GM19324 (cell line): ENCODE measurements around the gene OR6K3.
"Not testable (repeated sequence)": the region's sequence is repeated elsewhere in the genome, so short reads cannot be mapped to it uniquely, and the experiment has no call there.

Experiments used
- ATAC-seq: cut with Tn5 transposase; IDR thresholded peaks from one replicate; pipeline ENCODE4 v1.9.1; 2021; ENCODE audit warnings: mild to moderate bottlenecking, moderate library complexity; ENCODE audit not compliant: unreplicated experiment, low FRiP score

Gene OR6K3, protein sequence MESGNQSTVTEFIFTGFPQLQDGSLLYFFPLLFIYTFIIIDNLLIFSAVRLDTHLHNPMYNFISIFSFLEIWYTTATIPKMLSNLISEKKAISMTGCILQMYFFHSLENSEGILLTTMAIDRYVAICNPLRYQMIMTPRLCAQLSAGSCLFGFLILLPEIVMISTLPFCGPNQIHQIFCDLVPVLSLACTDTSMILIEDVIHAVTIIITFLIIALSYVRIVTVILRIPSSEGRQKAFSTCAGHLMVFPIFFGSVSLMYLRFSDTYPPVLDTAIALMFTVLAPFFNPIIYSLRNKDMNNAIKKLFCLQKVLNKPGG

DNA sequence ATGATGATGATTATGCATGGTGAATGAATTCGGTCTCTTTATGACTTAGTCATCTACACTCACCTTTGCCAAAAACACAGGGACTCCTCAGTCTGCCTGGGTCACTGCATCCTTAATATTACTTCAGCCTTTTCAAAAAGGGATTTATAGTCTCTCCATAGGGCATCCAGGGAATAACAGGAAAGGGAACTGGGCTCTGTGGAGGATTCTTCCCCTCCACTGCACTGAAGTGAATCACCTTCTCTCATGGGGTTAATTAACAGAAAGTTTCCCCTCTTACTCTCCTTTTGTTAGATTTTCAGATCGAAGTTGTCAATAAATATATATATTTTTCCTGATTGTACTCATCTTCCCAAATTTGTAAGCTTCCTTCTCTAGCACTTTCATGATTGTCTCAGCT lies at the start of gene OR6K3:
OR6K3 (minus strand) TSS at position 101 of the 400 bp plus-strand sequence. CDS start 2,605 bp downstream, outside the sequence.
- no peak for ATAC-seq

DNA sequence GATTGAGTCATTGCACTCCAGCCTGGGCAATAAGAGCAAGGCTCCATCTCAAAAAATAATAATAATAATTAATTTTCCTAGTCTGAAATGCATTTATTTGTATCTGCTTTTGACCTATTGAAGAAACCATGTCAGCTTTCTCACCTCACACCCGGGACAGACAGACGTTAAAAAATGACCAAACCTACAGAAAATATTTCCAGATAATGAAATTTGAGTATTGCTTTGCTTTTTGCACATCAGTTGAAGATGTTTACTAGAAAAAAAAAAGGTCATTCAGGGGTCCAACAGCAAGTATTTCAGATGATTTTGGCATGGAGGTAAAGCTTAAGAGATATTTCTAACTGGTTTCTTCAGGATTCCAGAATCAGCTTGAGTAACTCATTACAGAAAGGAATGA lies 33.9 kb upstream of the OR6K3 start, which contains the start of gene OR6K6:
OR6K6 (plus strand) TSS at position 301 of the 400 bp plus-strand sequence. CDS start 168 bp downstream, outside the sequence.
- ATAC-seq, result no peak

DNA sequence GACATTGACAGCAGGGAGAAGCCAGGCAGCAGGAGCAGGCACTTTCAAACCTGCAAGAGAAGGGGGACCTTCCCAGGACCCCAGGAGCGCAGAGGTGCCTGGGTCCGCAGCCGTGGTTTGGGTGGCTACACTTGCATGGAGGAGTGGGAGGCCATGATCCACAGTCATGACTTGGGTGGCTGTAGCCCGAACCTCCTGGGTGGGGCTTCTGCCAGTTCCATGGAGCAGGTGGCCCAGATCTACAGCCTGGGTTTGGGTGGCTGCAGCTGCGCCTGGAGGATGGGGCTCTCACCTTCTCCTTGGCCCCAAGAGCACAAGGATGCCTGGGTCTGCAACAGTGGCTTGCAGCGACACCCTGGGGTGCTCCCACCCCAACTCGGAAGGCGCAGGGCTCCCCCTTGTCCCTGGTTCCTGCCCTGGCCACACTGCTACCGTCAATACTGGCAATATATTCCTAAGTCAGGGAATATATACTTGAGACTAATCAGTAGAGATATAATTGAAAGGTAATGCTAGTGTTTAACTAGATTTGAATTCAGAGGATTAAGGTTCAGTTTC lies 31.7 kb upstream of the OR6K3 start:
- no peak for ATAC-seq

DNA sequence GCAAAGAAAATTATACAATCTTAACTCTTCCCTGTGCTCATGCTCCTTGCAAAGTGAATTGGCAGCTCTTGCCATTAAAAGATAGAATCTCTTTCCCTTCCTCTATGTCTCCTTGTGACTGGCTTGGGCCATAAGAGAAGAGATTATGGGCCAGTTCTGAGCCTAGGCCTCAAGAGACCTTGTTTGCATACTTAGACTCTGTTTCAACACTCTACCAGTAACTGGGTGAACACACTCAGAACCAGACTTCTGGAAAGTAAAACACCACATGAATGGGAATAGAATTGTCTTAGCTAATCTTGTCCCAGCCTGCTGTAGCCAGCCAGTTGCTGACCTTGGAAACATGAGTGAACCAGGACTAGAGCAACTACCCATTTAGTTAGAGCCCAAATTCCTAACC lies 15.3 kb upstream of the OR6K3 start:
- ATAC-seq, result no peak

DNA sequence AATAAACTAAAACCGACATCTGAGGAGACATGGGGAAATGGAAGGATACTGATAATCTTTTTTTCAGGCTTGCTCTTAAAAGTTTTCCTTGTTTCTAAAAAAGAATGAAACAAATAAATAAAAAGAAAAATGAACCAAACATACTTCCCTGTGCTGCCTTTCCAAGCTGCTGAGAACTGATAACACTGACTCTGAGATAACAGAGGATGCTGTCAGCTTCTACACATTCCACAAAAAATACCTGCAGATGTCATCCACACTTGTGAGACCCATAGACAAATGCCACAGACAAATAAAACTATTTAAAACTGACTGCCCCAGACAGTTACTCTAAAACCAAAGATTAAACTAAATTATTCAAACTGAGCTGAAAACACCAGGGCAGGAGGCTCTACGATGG lies 12.0 kb upstream of the OR6K3 start:
- ATAC-seq, result no peak

DNA sequence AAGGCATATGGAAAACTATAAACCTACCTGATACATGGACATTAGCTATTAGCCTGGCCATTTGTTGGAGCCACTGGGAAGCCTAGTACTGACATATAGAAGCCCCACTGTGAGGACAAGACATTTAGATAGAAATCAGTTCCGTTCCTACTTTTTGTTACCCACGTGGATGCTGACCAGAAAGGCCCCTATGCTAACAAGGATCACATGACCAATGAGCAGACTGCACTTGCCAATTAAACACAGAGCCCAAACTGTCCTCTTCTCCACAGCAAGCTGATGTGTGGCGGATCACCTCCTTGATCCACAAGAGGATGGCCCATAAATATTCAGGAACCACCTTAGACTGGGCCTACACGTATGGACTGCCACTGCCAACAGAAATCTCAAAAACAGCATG lies 11.2 kb upstream of the OR6K3 start:
- ATAC-seq, result no peak

DNA sequence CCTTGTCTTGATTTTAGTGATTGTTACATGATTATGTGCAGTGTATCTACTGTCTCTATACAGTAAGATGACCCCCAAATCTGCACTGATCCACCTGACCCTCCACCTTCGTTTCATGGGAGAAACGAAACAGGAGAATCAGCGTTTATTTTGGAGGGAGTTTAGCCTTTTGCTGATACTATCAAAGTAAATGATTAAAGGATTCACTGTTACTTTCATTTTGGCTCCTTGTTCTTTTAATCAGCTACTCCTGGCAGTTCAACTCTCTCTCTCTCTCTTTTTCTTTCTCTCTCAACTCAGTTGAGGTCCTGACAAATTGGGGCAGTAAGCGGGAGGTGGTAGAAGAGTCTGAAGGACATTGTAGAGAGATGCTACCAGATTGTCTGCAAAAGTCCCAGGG lies 9.9 kb upstream of the OR6K3 start:
- no peak for ATAC-seq

DNA sequence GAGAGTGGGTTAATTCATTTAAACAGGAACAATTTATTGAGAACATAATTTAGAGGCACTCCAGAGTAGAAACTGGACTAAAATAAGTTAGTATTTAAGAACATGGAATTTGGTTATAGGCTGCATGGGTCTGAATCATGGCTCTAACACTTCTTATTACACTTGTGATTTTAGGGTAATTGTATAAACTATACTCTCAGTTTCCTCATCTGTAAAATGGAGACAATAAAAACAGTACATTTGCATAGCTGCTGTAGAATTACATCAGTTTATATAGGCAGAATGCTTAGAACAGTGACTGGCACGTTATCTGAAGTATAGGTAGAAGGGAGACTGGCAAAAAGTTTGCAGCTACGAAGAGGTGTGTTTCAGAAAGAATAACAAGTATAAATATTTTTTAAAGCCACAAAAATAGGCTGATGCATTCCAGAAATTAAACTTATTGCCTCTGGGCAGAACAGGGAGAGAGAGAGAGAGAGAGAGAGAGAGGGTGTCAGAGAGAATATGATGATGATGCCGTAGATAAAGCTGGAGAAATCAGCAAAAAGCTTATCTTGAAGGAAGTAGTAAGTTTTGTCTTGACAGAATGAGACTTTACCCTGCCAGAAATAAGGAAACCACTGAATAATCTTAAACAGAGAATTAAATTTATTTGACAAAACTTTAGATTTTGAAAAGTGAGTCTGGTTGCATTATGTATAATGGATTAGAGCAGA lies 8.1 kb upstream of the OR6K3 start:
- ATAC-seq, result no peak

DNA sequence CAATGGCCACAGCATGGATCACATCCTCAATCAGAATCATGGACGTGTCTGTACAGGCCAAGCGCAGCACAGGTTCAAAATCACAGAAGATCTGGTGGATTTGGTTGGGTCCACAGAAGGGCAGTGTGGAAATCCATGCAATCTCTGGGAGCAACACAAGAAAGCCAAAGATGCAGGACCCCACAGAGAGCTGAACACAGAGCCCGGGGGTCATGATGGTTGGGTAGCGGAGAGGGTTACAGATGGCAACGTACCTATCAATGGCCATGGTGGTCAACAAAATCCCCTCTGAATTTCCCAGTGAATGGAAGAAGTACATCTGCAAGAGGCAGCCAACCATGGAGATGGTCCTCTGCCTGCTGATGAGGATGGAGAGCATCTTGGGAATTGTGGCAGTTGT lies 3.9 kb upstream of the OR6K3 start:
- no peak for ATAC-seq

DNA sequence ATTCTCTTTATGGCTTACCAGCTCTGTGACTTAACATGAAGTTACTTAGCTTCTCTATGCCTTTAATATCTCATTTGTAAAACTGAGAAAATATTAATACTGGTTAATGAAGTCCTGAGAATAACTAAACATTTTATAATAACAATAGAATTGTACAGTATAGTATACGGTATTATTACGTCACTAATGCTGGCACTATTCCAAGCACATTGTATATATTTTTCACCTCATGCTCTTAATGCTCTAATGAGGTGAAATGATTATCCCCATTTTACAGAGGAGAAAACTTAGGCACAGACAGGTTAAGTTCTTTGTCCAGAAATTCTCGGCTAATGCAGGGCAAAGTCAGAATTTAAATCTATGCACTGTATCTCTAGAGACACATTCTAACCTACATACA lies 856 bp downstream of the OR6K3 start:
- no peak for ATAC-seq

DNA sequence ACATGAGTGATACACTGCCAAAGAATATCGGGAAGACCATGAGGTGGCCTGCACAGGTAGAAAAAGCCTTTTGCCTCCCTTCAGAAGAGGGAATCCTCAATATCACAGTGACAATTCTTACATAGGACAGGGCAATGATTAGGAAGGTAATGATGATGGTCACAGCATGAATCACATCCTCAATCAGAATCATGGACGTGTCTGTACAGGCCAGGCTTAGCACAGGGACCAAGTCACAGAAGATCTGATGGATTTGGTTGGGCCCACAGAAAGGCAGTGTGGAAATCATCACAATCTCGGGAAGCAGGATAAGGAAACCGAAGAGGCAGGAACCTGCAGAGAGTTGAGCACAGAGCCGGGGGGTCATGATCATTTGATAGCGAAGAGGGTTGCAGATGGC lies 3.2 kb downstream of the OR6K3 start:
- ATAC-seq, result no peak

DNA sequence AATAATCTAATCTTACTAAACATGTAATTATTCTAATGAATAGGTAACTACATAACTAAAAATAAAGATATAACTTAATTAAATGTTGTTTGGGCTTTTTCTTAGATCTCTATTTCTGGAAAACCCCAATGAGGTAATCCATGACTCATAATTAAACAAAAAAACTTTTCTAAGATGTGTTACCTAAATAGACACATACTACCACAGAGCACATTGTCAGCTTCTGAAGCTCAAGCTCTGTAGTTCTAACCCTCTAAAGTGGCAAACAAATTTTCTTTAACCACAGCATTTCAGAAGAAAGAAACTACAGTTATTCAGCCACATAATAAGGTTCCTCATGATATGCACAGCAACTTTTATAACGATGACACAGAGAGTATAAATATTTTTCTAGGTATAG lies 4.2 kb downstream of the OR6K3 start:
- no peak for ATAC-seq

DNA sequence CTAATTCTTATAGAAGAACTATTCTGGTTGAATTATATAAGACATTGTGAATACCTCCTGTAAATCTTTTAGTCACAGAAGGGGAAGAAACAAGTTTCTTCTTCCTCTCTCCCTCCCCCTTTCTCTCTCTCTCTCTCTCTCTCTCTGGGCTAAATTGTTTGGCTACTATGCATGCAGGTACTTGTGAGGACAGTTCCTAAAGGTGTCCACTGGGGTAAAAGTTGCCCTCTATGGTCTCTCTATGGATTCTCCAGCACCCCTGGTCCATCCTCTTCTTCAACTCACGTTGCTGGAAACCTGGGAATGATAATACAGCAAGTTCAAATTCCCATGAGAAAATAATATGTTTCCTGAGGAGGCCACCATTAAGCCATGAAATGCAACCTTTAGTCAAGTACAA lies 5.8 kb downstream of the OR6K3 start:
- ATAC-seq, result no peak

DNA sequence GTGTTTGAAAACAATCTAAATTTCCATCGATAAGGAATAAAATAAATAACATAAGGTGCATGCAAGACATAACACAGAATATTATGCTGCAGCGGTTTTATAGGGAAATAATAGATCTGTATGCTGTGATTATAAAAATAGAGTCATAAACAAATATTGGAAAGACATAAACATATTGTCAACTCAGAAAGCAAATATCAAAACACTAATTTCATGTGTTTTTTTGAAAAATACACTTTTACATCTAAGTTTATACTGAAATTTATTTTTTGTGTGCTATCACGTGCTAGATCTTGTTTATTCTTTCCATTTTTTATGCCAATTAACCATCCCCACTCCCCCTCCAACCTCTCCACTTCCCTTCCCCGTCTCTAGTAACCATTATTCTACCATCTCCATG lies 9.4 kb downstream of the OR6K3 start:
- ATAC-seq, result no peak

DNA sequence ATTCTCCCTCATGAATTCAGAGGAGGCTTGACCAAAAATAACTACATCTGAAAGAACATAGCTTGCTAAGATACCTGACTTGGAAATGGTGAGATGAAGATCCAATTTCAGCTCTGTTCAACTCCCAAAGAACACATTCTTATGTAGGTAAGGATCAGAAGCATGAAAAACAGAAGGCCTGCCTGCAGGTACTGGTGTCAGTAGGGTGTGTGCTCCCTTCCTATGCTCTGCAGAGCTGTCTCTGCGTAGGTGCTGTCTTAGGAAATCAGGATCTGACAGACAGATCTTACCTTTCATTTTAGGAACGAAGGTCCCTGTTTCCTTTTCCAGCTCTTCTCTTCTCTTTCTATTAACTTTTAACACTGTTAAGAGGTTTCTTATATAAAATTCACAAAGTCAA lies 14.4 kb downstream of the OR6K3 start:
- no peak for ATAC-seq

DNA sequence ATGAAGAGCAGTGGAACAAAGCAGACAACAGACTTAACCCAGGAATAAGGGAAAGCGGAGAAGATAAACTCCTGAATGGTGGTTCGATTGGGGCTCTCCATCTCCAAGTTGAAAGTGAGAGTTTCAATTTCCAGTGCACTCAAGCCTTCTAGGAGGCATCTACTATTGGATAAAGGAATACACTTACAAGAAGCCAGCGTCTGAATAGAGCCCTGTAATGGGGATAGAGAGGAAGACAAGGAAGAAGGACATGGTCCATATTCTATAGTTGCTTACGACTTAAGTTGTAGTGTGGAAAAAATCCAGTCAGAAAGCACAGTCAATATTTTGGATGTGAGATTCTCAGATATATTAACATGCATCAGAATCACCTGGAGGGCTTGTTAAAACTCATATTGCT lies 20.0 kb downstream of the OR6K3 start, which contains the start of gene OR6K2:
OR6K2 (minus strand) TSS at position 101 of the 400 bp plus-strand sequence; CDS start at position 101, 0 bp downstream.
- ATAC-seq, result no peak

DNA sequence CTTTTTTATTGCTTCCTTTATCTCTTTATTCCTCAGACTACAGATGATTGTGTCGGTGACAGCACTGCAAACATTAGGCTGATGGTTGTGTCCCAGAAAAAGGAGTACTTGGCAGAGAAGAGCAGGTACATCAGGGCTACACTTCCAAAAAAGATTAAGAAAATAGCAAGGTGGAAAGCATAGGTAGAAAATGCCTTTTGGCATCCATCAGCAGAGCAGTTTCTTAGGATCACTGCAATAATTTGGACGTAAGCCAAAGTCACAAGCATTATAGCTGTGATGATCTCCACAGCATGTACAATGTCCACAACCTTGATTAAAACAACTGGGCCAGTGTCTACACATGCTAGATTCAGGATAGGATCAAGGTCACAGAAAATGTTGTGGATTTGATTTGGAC lies 25.9 kb downstream of the OR6K3 start:
- no peak for ATAC-seq

DNA sequence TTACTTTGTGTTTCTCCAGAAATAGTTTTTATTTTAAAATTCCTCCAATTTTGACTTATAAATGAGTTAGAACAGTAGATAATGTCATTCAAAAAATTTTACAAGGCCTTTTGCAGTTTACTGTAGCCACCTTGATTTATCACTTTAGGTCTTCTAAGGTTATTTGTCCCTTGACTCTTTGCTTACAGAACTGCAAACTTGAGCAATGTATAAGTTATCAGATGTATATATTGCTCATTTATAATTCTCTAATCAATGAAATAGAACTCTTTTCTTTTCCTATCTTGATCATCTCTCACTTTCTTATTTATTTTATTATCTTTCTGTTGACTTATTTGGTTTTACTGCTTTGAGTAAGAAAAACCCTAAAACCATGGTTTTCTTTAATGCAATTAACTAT lies 28.2 kb downstream of the OR6K3 start:
- no peak for ATAC-seq

DNA sequence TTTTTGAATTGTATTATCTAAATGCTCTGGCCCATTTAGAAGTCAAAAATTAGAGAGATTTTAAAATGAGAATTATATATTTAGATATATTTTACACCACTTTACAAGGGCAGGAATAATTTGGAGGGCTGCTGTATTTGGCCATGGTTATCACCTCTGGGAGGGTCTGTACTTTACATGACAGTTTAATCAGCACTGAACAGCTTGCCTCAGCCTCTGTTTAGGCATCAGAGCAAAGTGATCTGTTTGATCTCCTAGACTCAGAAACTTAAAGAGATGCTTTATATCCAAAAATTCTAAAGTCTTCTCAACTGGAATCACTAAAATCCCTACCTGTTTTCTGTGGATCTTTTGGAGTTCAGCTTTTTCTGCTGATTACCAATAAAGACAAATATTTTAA lies 28.6 kb downstream of the OR6K3 start:
- no peak for ATAC-seq

DNA sequence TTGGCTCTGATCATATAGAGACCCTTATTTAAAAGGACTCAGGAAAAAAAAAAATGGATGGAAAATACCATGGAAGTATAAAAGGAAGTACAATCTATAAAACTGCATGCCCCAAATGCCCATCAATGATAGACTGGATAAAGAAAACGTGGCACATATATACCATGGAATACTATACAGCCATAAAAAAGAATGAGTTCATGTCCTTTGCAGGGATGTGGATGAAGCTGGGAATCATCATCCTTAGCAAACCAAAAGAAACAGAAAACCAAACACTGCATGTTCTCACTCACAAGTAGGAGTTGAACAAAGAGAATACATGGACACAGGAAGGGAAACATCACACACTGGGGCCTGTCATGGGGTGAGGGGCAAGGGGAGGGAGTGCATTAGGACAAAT lies 29.4 kb downstream of the OR6K3 start:
- not testable (repeated sequence) for ATAC-seq

DNA sequence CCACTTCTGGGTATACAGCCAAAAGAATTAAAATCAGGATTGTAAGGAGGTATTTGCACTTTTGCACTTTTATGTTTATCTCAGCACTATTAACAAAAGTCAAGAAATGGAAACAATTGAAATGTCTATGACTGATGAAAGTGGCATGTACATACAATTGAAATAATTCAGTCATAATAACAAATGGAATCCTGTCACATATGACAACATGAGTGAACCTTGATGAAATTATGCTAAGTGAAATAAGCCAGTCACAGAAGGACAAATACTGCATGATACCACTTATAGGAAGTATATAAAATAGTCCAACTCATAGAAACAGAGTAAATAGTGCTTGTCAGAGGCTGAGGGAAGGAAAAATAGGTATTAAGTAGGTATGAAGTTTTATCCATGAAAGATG lies 30.6 kb downstream of the OR6K3 start:
- ATAC-seq, result no peak

DNA sequence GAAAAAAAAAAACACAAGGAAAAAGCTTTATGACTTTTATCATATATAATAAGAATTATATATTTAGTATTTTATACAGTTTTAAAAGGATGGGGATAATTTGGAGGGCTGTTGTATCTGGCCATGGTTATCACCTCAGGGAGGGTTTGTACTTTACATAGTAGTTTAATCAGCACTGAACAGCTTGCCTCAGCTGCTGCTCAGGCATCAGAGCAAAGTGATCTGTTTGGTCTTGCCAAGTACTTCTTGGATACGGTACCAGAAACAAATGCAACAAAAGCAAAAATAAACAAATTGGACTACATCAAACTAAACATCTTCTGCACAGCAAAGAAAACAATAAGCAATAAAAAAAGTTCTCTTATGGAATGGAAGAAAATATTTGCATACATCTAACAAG lies 31.4 kb downstream of the OR6K3 start:
- ATAC-seq, result no peak
